Activated CD8-positive, alpha-beta memory T cell treated with anti-CD3 and anti-CD28 coated beads, Interleukin-2, amount 50 U/mL, for 1 hour (primary cell): Measurements from ENCODE around the gene PITPNC1.
"Not testable (repeated sequence)": the region's sequence is repeated elsewhere in the genome, so short reads cannot be mapped to it uniquely, and the experiment has no call there.

ENCODE experiments used
- DNase-seq: peaks from one replicate; pipeline ENCODE4 v3.0.0-alpha.2; 2020; ENCODE audit errors: extremely low read depth

The PITPNC1 gene

DNA sequence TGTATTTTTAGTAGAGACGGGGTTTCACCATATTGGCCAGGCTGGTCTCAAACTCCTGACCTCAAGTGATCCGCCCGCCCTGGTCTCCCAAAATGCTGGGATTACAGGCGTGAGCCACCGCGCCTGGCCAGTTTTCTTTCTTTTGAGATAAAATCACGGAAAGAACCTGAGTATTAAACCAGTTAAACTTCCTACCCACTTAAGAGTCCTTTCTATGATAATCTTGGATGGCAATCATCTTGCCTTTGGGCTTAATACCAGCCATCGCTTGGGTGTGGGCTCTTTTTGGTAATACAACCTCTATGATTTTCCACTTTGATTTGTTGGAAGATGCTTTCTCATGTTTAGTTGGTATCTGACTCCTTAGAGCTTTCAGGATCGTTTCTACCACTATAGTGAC lies 24.0 kb downstream of the PITPNC1 start:
- no peak for DNase-seq

DNA sequence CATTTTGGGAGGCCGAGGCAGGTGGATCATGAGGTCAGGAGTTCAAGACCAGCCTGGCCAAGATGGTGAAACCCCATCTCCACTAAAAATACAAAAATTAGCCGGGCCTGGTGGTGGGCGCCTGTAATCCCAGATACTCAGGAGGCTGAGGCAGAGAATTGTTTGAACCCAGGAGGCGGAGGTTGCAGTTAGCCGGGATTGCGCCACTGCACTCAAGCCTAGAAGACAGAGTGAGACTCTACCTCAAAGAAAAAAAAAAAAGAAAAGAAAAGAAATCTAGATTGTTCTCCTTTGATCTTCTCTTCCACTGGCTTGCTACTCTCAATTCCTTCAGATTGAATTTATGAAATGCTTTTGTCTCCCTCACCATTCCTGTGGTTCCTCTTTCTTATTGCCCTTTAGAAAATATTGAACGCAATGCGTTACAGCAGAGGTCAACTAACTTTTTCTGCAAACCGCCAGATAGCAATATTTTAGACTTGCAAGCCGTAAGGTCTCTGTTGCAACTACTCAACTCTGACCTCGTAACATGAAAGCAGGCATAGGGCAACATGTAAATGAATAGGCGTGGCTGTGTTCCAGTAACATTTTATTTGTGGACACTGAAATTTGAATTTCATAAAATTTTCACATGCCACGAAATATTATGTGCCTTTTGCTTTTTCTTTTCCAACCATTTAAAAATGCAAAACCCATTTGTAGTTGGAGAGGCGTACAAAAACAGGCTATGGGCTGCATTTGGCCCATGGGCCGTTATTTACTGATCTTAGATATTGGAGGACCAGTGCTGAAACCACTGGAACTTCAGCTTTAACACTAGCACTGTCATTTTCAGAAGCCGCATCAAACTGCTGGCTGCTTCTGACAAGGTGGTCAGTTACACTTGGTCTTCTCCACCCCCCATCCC lies 24.8 kb downstream of the PITPNC1 start:
- no peak for DNase-seq

DNA sequence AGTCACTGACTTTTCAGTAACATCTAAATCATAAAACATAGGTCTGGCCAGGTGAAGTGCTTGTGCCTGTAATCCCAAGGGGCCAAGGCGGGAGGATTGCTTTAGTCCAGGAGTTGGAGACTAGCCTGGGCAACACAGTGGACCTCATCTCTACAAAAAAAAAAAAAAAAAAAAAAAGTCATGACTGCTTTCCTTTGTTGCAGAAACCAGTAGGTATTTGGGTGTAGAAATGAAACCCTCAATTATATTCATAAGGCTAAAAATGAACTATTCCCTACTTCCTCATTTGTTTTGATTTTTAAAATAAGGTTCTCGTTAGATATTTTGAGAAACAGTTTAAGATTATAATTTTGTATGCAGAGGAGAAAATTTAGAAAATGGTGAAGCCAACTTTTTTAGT lies 26.0 kb downstream of the PITPNC1 start:
- no peak for DNase-seq

DNA sequence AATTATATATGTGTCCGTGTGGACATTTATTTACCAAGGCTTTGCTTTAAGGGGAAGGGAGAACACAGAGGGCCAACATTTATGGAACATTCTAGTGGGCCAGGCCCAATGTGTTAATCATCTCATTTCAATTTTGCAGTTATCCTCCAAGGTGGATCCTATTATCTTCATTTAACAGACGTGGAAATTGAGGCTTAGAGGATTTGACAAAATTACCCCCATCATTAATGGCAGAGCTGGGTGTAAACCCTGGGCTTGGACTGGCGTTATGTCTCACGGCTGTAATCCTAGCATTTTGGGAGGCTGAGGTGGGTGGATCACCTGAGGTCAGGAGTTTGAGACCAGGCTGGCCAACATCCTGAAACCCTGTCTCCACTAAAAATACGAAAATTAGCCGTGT lies 26.4 kb downstream of the PITPNC1 start:
- no peak for DNase-seq

DNA sequence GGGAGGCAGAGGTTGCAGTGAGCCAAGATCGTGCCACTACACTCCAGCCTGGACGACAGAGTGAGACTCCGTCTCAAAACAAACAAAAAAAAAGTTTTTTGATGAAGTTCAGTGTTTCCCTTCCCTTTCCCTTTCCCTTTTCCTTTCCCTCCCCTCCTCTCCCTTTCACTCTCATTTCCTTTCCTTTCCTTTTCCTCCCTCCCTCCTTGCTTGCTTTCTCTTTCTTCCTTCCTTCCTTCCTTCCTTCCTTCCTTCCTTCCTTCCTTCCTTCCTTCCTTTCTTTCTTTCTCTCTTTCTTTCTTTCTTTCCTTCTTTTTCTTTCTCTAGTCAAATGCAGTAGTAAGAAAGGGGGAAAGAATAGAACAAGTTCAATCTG lies 31.4 kb downstream of the PITPNC1 start:
- not testable (repeated sequence) for DNase-seq

DNA sequence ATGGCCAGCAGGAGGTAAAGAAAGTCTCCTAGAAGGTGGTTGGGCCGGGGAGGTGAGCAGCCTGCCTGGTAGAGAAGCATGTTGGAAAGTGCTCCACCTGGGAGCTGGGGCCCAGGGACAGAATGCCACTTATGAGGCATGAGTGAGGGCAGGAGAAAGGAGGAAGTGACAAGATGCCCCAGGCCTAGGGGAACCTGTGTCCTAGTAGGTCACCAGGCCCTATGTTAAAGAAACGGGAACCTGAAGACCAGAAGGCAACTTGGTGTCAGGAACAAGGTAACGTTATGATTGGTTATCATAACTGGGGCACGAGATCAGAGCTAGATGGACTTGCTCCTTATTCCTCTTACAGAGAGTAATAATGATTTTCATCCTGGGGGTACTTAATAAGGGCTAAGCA lies 34.3 kb downstream of the PITPNC1 start:
- DNase-seq, result no peak

DNA sequence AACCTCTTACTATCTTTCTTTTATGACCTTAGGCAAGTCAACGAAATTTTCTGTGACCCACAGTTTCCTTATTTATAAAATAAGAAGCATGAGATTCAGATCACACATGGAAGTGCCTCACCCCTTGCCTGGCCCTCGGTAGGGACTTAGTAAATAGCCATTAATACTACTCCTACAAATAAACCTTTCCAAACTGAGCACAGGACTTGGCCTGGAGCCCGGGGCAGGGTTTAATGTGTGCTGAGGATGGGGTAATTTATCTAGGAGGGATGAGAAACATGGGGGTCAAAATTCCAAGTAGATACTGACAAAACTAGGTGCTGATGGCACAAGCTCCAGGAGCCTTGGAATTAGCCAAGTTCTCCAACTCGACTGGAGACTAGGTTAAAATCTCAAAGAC lies 35.0 kb downstream of the PITPNC1 start:
- DNase-seq, result no peak

DNA sequence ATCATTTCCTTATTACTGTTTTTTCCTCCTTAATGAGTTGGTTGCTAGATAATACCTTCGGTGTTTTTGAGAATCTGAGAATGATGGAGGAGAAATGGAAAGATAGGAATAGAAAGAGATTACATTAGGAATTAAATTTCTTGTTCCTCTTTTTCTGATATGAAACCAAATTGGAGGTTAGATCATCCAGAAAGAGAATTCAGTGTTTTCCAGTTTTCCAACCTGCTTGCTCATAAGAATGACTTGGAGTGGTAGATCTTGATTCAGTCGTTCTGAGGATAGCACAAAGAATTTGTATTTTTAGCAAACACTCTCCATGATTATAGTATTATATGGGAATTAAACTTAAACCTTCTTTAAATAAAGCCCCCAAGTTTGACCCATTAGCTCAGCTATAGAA lies 35.9 kb downstream of the PITPNC1 start:
- DNase-seq, result no peak

DNA sequence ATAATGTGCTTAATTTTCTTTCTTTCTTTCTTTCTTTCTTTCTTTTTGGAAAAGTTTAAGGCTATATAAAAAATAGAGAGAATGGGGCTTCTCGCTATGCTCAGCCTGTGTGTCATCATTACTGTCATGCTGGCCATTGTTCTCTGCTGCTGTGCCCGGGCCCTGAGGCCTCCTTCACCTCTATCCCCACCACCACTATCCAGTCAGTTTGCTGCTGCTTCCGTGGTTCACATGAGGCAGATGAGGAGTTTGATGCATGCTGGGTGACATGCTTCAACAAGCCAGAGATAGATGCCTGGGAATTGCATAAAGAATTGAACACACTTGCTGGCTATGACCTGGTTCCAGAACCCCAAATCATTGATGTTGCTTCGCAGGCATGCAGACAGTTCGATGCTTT lies 36.3 kb downstream of the PITPNC1 start:
- DNase-seq, result no peak

DNA sequence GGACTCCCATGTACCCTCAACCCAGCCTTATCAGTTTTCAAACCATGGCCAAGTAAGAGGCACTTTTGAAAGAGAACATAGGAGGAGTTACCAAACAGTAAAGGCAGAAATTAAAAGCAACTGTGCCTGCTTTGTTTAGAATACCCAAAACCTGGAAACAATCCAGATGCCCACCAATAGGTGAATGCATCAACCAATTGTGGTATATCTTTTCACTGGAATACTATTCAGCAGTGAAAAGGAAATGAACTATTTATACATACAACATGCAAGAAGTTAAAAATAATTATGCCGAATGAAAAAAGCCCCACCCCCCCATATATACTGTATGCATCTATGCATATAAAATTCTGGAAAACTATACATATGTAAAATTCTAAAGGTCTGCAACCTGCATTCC lies 37.0 kb downstream of the PITPNC1 start:
- DNase-seq, result no peak

DNA sequence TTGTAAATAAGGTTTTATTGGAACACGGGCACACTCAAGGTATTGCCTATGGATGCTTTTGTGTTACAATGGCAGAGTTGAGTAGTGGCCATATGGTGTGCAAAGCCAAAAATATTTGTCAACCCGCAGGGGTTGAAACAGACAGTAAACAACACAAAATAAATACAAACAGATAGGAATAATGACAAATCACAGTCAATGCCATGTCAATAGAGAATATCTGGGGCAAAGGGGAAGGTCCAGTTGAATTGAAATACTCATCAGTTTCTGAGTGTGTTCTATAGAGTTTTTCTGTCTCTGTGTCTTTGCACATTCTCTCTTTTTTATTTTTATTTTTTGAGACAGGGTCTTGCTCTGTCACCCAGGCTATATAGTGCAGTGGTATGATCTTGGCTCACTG lies 37.5 kb downstream of the PITPNC1 start:
- no peak for DNase-seq

DNA sequence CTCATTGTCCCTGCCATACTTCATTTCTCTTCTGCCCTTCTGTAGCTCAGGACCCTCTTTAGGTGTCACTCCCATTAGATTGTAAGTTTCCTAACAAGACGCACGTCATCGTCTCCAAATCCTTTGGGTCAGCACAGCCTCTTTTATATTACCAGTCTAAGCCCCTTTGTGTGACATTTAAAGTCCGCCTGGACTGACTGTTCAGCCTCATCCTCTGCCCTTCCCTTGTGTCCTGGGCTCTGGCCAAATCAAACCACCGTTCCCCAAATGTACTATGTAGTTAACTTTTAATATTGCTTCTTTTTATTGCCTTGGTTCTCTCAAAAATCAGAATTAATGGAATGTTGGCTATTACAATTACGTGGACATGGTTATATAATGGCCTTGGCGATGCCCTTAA lies 38.2 kb downstream of the PITPNC1 start:
- no peak for DNase-seq

DNA sequence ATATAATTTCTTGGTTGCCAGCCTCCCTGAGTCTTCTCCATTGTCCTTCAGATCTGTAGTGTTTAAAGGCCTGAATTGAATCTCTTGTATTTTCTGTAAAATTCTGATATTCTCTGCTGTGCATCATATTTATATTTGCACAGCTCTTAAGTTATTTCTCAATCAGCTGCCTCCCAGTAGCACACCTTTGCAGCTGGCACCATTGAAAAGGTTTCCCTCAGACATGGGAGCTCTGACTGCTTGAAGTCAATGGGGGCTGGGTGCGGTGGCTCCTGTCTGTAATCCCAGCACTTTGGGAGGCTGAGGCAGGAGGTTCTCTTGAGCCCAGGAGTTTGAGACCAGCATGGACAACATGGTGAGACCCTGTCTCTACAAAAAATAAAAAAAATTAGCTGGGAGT lies 40.4 kb downstream of the PITPNC1 start:
- DNase-seq, result no peak

DNA sequence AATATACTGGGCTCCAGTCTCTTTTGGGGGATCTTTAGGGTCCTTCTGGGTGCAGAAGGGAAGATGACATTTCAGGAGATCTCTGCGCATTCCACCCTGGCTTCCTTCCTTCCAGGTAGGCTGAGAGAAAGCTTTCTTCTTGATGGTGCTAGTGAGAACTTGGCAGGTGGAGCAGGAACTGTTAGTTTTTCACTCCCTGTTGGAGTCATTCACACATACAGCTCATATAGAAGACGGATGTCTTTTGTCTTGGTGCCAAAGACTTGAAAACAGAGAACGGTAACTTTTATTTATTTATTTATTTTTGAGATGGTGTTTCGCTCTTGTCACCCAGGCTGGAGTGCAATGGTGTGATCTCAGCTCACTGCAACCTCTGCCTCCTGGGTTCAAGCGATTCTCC lies 43.9 kb downstream of the PITPNC1 start:
- no peak for DNase-seq

DNA sequence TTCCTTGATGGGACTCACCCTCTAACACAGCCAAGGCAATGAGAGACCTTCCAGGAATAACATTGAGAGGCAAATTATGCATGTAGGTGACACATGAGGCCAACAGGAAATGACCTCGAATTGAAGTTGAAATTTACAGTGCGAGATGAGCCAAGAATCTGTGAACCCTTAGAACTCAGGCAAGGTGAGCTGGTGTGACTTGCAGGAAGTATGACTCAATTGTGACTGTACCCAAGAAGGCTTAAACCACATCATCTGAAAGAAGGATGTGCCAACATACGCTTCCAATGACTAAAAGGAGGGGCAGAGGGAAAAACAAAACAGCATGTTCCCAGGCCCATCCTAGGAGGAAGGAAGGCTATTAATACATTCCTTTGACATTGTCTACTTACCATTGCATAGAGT lies 44.8 kb downstream of the PITPNC1 start:
- DNase-seq, result peak; percentile 63

DNA sequence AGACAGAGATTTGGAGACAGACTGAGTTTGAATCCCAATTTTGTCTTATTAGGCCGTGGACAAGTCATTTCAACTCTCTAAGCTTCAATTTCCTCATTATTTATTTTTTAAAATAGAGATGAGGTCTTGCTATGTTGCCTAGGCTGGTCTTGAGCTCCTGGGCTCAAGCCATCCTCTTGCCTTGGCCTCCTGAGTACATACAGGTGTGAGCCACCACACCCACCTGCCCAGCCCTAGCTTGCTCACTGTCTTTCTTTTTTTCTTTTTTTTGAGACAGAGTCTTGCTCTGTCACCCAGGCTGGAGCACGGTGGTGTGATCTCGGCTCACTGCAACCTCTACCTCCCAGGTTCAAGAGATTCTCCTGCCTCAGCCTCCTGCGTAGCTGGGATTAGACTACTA lies 45.2 kb downstream of the PITPNC1 start:
- not testable (repeated sequence) for DNase-seq

DNA sequence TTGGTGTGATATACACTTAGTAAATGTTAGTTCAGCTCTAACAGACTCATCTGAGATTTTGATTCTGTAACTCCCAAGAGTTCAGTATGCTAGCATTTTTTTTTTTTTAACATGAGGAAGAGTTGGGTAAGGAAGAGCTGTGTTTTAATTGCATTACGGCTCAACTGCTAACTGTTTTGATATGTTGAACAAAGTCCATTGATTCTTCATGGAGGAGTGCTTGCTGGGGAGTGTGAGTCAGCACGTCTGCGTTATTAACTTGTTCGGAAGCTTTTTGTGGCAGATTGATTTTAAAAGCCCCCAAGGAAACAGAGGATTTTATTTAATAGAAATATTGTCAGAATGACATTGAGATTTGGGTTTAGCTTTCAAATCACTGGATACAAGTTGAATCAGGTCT lies 45.8 kb downstream of the PITPNC1 start:
- no peak for DNase-seq

DNA sequence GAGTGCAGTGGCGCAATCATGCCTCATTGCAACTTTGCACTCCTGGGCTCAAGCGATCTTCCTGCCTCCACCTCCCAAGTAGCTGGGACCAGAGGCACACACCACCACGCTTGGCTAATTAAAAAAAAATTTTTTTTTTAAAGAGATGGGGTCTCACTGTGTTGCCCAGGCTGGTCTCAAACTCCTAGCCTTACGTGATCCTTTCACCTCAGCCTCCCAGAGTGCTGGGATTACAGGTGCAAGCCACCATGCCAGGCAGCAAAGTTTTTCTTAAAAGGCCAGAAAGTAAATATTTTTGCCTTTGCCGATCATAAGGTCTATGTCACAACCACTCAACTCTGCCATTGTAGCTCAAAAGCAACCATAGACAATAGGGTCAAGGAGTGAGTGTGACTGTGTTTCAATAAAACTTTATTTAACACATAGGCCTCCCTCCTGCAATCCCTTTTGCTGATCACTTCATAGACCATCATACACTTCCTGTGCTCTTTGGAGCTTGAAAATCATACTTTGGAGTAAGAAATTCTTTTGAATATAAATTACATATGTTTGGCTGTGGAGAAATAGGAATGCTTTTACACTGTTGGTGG lies 48.6 kb downstream of the PITPNC1 start:
- no peak for DNase-seq

DNA sequence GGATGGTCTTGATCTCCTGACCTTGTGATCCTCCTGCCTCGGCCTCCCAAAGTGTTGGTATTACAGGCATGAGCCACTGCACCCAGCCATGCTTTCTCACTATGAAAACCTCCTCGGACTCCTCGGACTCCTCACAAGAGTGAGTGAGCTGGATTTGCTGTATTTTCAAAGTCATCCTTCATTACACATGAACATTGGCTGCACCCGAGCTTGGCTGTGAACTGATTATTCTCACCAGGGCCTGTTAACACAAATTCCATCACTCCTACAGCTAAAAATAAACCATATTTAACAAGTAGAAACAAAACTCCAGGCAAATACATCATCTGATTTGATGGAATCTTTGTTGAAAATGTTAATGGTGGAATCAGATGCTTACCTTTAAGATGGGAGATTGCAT lies 50.3 kb downstream of the PITPNC1 start:
- DNase-seq, result no peak

DNA sequence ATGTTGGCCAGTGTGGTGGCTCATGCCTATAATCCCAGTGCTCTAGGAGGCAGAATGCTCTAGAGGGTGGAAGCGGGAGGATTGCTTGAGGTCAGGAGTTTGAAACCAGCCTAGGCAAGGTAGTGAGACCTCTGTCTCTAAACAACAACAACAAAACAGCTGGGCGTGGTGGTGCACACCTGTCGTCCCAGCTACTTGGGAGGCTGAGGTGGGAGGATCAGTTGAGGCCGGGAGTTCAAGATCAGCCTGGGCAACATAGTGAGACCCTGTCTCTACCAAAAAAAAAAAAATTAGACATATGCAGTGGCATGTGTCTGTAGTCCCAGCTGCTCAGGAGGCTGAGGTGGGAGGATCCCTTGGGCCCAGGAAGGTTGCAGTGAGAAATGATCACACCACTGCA lies 53.4 kb downstream of the PITPNC1 start:
- DNase-seq, result not testable (repeated sequence)

DNA sequence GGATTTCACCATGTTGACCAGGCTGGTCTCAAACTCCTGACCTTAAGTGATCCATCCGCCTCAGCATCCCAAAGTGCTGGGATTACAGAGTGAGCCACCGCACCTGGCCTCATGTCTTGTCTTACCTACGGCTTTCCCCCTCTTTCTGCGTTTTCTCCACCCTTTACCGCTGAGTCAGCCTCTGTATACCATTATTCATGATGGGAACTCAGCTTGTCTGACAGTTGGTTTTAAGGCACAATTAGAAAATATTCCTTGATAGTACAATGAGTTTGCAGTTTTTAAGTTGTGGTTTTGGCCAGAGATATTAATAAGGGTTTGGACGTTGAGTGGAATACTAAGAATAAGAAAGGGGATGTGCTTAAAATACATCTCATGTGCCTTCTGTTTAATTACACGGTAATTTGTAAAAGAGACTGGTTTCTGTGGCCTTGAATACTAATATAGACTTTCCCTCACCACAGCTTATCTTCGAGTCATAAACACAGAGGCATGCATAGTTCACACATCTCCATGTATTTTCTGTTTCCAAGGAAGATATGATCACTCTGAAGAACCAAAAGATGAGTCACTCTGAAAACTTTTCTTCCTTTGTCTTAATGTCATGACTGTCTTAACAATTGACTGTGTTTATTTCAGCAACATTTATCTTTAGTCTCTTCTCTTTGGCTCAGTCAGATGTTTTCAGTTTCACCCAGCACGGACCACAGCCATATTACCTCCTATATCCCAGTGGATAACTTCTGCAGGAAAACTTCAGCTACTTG lies 54.4 kb downstream of the PITPNC1 start:
- DNase-seq, result no peak

DNA sequence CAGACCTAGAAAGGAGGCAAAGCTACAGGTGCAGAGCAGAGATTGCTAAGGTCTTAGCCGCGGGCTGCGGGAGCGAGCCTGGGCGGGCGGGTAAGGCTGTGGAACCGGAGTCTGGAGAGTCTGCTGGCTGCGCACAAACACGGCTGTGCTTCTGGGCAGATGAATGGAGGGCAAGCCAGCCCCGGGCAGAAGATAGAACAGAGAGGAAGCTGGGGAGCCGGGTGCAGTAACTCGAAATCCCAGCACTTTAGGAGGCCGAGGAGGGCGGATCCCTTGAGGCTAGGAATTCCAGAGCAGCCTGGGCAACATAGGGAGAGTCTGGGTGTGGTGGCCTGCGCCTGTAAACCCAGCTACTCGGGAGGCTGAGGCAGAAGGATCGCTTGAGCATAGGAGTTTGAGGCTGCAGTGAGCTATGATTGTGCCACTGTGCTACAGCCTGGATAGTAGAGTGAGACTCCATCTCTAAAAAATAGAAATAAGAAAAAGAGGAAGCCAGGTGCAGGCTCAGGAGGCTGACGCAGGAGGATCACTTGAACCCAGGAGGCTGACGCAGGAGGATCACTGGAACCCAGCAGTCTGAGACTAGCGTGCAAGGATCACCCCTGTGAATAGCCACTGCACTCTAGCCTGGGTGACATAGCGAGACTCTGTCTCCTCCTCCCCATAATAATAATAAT lies 56.3 kb downstream of the PITPNC1 start:
- DNase-seq, result no peak
